Fibroblast of peridontal ligament (primary cell): ENCODE results near the gene PCYT1B.
A peak's percentile ranks its signal among the peaks of the same experiment; 100 is the strongest.

Experiments used
- DNase-seq: peaks from one replicate; pipeline ENCODE4 v3.0.0-alpha.2; 2010; ENCODE audit errors: extremely low read depth

The PCYT1B gene

GRCh38 chrX:24525455-24525854 is 121.7 kb downstream of the PCYT1B start:
- no peak for DNase-seq

GRCh38 chrX:24520472-24520871 is 126.7 kb downstream of the PCYT1B start:
- DNase-seq = no peak

- DNase-seq = peak; percentile 36
These were observed 131.7 kb downstream of the PCYT1B start for GRCh38 chrX:24515447-24515846.

GRCh38 chrX:24513416-24513815 is 133.7 kb downstream of the PCYT1B start:
- DNase-seq = no peak

- DNase-seq = no peak
These were observed 138.8 kb downstream of the PCYT1B start for GRCh38 chrX:24508375-24508774.
